GM12801 (cell line): ENCODE results near the gene XIRP2.

ENCODE experiments used
- TF ChIP-seq, protein P1 (sequence below): IDR thresholded peaks from one replicate; pipeline ENCODE4 v1.5.1; 2011; ENCODE audit warnings: control low read depth; ENCODE audit not compliant: insufficient read length; ENCODE audit errors: extremely low read depth

Gene XIRP2

DNA sequence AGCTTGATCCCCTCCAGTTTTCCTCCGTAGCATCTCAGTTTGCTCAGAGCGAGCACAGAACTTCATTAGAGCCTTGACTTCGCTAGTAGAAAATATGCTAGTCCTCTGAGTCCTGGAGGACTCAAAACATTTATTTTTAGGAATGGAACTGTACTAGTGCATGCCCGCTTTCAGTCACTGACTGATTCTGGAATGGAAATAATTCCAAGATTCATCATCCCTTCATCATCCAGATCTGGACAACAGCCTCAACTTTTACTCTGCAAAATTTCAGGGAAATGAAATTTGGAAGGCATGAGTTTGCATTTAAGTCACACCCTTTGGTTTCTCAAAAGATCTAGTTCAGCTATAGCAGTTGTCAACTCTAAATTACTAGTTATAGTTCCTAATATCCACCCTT, 304.6 kb downstream of the XIRP2 start:
- TF ChIP-seq, protein P1, sequence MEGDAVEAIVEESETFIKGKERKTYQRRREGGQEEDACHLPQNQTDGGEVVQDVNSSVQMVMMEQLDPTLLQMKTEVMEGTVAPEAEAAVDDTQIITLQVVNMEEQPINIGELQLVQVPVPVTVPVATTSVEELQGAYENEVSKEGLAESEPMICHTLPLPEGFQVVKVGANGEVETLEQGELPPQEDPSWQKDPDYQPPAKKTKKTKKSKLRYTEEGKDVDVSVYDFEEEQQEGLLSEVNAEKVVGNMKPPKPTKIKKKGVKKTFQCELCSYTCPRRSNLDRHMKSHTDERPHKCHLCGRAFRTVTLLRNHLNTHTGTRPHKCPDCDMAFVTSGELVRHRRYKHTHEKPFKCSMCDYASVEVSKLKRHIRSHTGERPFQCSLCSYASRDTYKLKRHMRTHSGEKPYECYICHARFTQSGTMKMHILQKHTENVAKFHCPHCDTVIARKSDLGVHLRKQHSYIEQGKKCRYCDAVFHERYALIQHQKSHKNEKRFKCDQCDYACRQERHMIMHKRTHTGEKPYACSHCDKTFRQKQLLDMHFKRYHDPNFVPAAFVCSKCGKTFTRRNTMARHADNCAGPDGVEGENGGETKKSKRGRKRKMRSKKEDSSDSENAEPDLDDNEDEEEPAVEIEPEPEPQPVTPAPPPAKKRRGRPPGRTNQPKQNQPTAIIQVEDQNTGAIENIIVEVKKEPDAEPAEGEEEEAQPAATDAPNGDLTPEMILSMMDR = no peak

DNA sequence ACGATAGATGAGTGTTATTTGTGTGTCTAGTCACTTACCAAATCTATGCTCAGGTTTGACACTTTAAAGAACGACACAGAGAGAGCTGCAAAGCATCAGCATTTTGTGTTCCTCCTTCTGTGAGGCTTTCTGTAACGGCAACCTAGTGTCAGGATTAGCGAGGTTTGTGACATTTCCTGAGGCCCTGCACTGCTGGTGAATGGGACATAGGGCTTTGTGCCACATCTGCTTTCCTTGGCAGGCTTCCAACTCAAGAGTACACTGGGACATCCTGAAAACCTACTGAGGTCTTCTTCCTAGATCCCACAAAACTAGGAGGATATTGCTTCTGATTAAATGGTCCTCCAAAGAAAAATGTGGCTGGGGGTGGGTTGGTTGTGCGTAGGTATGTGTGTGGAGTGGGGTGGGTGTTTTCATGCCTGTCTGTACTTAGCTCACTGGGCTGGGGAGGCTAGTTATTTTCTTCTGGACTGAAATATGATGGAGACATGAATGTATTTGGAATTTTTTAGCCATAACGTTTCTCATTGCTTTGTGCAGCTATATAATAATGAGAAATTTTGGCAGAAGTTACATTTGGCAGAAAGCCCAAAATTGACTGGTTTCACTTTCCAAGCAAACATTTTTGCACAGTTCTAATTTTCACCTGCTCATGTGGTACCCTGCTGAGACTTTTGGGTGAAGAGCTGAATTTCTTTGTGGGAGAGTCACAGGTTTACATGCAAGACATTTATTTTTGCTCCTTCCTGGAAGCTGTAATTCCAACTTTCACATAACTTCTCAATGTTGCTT, 308.4 kb downstream of the XIRP2 start:
- TF ChIP-seq, protein P1 = no peak

DNA sequence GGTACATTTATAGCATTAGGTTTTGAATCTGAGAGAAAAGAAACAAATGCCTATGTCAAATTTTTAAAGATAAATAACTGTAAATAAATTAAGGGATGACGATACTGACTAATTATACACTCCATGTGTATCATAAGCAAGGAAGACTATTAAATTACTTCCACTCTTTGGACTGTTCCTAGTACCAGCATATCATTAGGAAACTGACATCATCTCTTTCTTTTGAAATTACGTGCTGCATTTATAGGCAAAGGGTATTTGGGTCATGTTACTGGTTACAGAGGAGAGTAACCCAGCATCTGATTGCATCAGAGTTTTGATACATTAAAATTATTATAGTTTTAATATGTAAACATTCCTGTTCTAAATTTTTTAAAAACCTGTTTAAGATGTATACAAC, 309.7 kb downstream of the XIRP2 start:
- TF ChIP-seq, protein P1 = no peak

DNA sequence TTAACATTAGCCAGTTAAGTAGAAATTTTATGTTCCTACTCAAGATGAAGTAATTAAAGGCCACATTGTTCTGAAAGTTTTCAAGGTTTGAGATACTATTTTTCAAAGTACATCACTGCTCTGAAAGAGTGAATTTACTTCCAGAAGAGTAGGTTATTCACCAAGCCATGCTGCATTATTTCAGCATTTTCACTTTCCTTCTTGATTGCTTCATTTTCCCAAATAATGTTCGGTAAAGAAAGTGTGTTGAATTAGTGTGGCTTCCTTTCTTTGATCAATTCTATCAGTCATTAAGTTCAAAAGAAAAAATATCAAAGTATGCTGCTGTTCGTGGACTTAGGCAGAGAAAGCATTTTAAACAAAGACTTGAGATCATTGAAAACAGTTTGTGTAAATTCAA, 310.3 kb downstream of the XIRP2 start:
- TF ChIP-seq, protein P1 = no peak

DNA sequence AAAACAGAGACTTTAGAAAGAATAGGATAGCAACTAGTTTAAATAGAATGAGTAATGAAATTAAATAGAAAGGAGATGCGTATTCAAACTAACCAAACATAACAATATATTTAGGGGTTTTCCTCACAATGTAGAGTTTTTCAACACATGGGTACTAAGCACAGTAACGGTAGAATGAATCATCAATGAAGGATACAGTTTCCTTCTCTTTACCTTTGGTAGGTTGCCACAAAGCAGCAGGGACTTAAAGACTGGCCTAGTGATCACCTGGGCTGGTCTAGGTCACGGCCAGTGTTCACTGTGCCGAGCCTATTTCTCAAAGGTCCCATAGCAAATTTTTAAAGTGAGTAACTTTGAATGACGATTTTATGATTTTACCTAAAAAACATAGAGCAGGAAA, 311.7 kb downstream of the XIRP2 start:
- TF ChIP-seq, protein P1 = no peak

DNA sequence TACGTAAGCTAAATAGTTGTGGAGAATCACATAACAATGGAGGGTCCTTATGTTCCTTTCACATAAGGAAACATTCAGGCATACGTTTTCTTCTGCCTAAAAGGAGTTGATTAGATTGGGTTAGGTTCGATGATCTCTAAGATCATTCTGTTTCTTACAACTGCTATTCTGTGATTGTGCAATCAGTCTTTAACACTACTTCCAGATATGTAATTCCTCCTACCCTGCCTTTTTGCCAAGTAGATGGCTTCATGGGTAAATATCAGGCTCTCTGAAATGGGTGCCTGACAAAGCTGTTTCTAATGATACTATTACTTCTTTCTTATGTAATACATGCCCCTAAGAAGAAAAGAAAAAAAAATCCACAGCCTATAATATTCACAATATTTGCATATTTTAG, 321.5 kb downstream of the XIRP2 start:
- TF ChIP-seq, protein P1 = no peak

DNA sequence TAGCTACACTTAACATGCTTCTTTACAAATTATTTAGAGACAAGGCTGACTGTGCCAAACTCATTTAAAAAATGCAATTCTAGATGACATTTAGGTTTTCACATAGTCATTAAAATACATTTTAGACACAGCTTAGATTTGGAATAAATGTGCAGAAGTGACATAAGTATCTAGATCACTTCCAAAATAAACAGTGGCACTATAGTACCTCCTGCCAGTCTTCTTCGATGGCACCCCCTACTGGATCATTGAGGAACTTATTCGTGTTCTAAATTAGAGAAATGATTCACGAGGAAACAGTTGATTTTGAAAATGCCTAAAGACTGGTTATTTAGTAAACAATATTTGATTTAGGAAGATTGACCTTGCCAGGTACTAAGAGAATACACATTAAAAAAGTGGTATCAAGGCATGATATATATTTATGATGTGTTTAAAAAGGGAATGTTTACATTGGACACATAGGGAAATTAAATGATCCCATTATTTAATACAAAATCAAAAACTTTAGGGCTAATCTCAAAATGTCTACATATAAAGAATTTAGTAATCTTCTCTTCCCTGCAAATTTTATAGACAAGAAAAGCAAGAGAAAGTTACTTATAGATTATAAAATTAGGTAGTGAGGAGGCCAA, 323.9 kb downstream of the XIRP2 start:
- TF ChIP-seq, protein P1 = no peak
